CD4-positive, alpha-beta T cell (primary cell): ENCODE measurements around the gene CTSD. TPM values are rescaled to one million over a fixed set of nuclear protein-coding genes. Genes with fewer than 3 reads are reported as not detected.

Experiments
- ATAC-seq: fragments of 200-7000 bp; cut with Tn5 transposase; one replicate; pipeline ENCODE4 v1.10.0; 2022; ENCODE audit warnings: mild to moderate bottlenecking; ENCODE audit not compliant: poor library complexity
- CTCF ChIA-PET: fragments of 350-600 bp; sonication (Branson Sonifier 250); formaldehyde crosslinking; loops from one replicate; lab custom pipeline; 2021; ENCODE audit warnings: antibody characterized with exemption, inconsistent platforms; lab: Charles Lee
- POLR2A ChIA-PET: fragments of 350-600 bp; sonication (Branson Sonifier 250); formaldehyde crosslinking; loops from one replicate; lab custom pipeline; 2021; ENCODE audit warnings: antibody characterized with exemption, inconsistent platforms; lab: Charles Lee
- DNase-seq, 14 experiments: peaks; one replicate each; pipeline ENCODE4 v3.0.0-alpha.2; 2013 to 2020; ENCODE audit warnings: mixed read lengths in 2 of 14
- H3K27ac ChIP-seq, 2 donors: one replicate each; pipeline versions ENCODE4 v1.5.1 to v1.7.0; 2013; ENCODE audit warnings: low read length in 2 of 2, low read depth in 1 of 2, mild to moderate bottlenecking in 1 of 2
- H3K27me3 ChIP-seq, 2 experiments: 1 replicate in 1 of 2; 2 replicates in 1 of 2; pipeline versions ENCODE4 v1.6.1 to v1.7.0; 2013; ENCODE audit warnings: low read length in 2 of 2, control low read depth in 1 of 2, mild to moderate bottlenecking in 1 of 2, moderate library complexity in 1 of 2; ENCODE audit not compliant: insufficient read depth in 2 of 2, control insufficient read depth in 1 of 2
- H3K36me3 ChIP-seq: one replicate; pipeline ENCODE4 v1.6.1; 2013; ENCODE audit warnings: low read length, control low read depth; ENCODE audit not compliant: insufficient read depth
- H3K4me1 ChIP-seq: one replicate; pipeline ENCODE4 v1.6.1; 2013; ENCODE audit warnings: low read length, control low read depth; ENCODE audit not compliant: insufficient read depth
- H3K4me3 ChIP-seq: one replicate; pipeline ENCODE4 v1.5.1; 2013; ENCODE audit warnings: mild to moderate bottlenecking, low read length, moderate library complexity
- H3K9me3 ChIP-seq, 2 experiments: 1 replicate in 1 of 2; 2 replicates in 1 of 2; pipeline versions ENCODE4 v1.6.1 to v1.7.0; 2013; ENCODE audit warnings: low read length in 2 of 2, mild to moderate bottlenecking in 2 of 2, control low read depth in 1 of 2, moderate library complexity in 1 of 2; ENCODE audit not compliant: control insufficient read depth in 1 of 2, insufficient read depth in 1 of 2
- H3K27ac Mint-ChIP-seq: one replicate; pipeline ENCODE4 v1.8.0; 2020; ENCODE audit warnings: mixed read lengths
- H3K27me3 Mint-ChIP-seq: one replicate; pipeline ENCODE4 v1.8.0; 2021; ENCODE audit warnings: mixed read lengths
- H3K36me3 Mint-ChIP-seq: one replicate; pipeline ENCODE4 v1.8.0; 2021; ENCODE audit warnings: low read depth, mixed read lengths
- H3K4me1 Mint-ChIP-seq: one replicate; pipeline ENCODE4 v1.8.0; 2021; ENCODE audit warnings: low read depth, mixed read lengths
- H3K4me3 Mint-ChIP-seq: one replicate; pipeline ENCODE4 v1.8.0; 2020; ENCODE audit warnings: mild to moderate bottlenecking, mixed read lengths
- H3K9me3 Mint-ChIP-seq: one replicate; pipeline ENCODE4 v1.8.0; 2020; ENCODE audit warnings: mixed read lengths
- CTCF ChIP-seq: fragments of 200-600 bp; IDR thresholded peaks from one replicate; pipeline ENCODE4 v1.8.0; 2022; ENCODE audit warnings: antibody characterized with exemption, mild to moderate bottlenecking
- intact Hi-C, 2 experiments: fragments of 100-400 bp; cut with DNase I in 1 of 2; cut with micrococcal nuclease in 1 of 2; formaldehyde crosslinking; loops; one replicate each; pipeline versions ENCODE4 v1.15.1 to v1.9.0; 2023 to 2025; cut with DNase I, micrococcal nuclease
- total RNA-seq, 174 experiments: library from RNA in 2 of 174; stranded (reverse) in 2 of 174; gene quantifications; one replicate each; pipeline ENCODE4 v1.2.3 and lab custom pipeline; 2021 to 2026

CTSD gene
- total RNA-seq, 2 experiments from 2014 or later, result 63.3 to 71.3 TPM

- peaks cover 11% of the 10 kb centered on the region for H3K27me3 Mint-ChIP-seq
- ATAC-seq, result no peak
- DNase-seq, result no peak
- peak overlapping the region; percentile 90 for H3K27ac Mint-ChIP-seq
- peaks cover 0 to 5% of the 10 kb centered on the region in 2 experiments for H3K9me3 ChIP-seq
- peaks cover 54% of the 10 kb centered on the region for H3K36me3 Mint-ChIP-seq
- no peak for TF ChIP-seq CTCF
- POLR2A ChIA-PET, result interaction anchor here (1.4 kb wide), 1 partner anchor 53 kb away, joined by 7 read pairs; no protein-coding TSS in a partner anchor
- peaks cover 10 to 15% of the 10 kb centered on the region in 2 experiments for H3K27me3 ChIP-seq
- H3K36me3 ChIP-seq, result peaks cover 45% of the 10 kb centered on the region
- no peak overlapping the region for H3K4me3 ChIP-seq
- H3K4me1 Mint-ChIP-seq, result peaks cover 62% of the 10 kb centered on the region
- peak overlapping the region; percentile 15 for H3K4me3 Mint-ChIP-seq
- H3K4me1 ChIP-seq, result peaks cover 74% of the 10 kb centered on the region
- CTCF ChIA-PET, result no interaction called here
- H3K27ac ChIP-seq, result no peak overlapping the region
- intact Hi-C loops, result no loop called here
- no peaks in the 10 kb centered on the region for H3K9me3 Mint-ChIP-seq
Measured at GRCh38 chr11:1754376-1755150, 9.2 kb downstream of the CTSD start.

GRCh38 chr11:1753929-1754305 lies 9.8 kb downstream of the CTSD start:
- intact Hi-C loops, result no loop called here
- Mint-ChIP-seq H3K9me3 (no peaks in the 10 kb centered on the region), H3K4me3 (no peak overlapping the region), H3K4me1 (peaks cover 62% of the 10 kb centered on the region), H3K27ac (no peak overlapping the region), H3K27me3 (peaks cover 14% of the 10 kb centered on the region), H3K36me3 (peaks cover 54% of the 10 kb centered on the region)
- CTCF ChIA-PET, result no interaction called here
- Histone ChIP-seq H3K36me3 (peaks cover 42% of the 10 kb centered on the region), H3K4me3 (no peak overlapping the region), H3K4me1 (peaks cover 73% of the 10 kb centered on the region), H3K27ac (no peak overlapping the region), H3K27me3 (peaks cover 13 to 19% of the 10 kb centered on the region in 2 experiments), H3K9me3 (peaks cover 0 to 8% of the 10 kb centered on the region in 2 experiments)
- DNase-seq (peak in 1 of 14 experiments; percentile 9), ATAC-seq (no peak)
- no peak for TF ChIP-seq CTCF
- POLR2A ChIA-PET, result no interaction called here

GRCh38 chr11:1753229-1753928 lies 10.3 kb downstream of the CTSD start:
- H3K4me3 ChIP-seq, result no peak overlapping the region
- H3K4me1 ChIP-seq, result peaks cover 72% of the 10 kb centered on the region
- no peak overlapping the region for H3K27ac ChIP-seq
- H3K27me3 ChIP-seq, result peaks cover 13 to 19% of the 10 kb centered on the region in 2 experiments
- ATAC-seq (no peak), DNase-seq (peak in 1 of 14 experiments; percentile 11)
- Mint-ChIP-seq H3K4me1 (peaks cover 57% of the 10 kb centered on the region), H3K36me3 (peaks cover 54% of the 10 kb centered on the region), H3K9me3 (no peaks in the 10 kb centered on the region), H3K27ac (no peak overlapping the region), H3K4me3 (peak overlapping the region; percentile 68), H3K27me3 (peaks cover 14% of the 10 kb centered on the region)
- H3K9me3 ChIP-seq, result peaks cover 0 to 8% of the 10 kb centered on the region in 2 experiments
- peaks cover 39% of the 10 kb centered on the region for H3K36me3 ChIP-seq
- POLR2A ChIA-PET, result no interaction called here
- intact Hi-C loops, result no loop called here
- TF ChIP-seq CTCF, result no peak
- CTCF ChIA-PET, result no interaction called here
